GM23338 (cell line): Measurements from ENCODE around the gene KLC4. TPM values are rescaled to one million over a fixed set of nuclear protein-coding genes. Genes with fewer than 3 reads are reported as not detected.

Source experiments
- ATAC-seq: fragments of 200-7000 bp; cut with Tn5 transposase; 3 replicates; pipeline ENCODE4 v1.9.1; 2020
- DNase-seq: peaks from one replicate; pipeline ENCODE4 v3.0.0-alpha.2; 2015; ENCODE audit warnings: low spot score
- H2AFZ ChIP-seq: fragments of 200-600 bp; sonication (generic); 2 replicates; pipeline ENCODE4 v1.8.0; 2016; ENCODE audit warnings: antibody characterized with exemption, mild to moderate bottlenecking, moderate library complexity
- H3F3A ChIP-seq: fragments of 200-600 bp; sonication (generic); replicated peaks from 2 replicates; pipeline ENCODE4 v1.8.0; 2017; ENCODE audit warnings: antibody characterized with exemption, mixed run types, low read depth
- H3K27ac ChIP-seq: fragments of 200-600 bp; sonication (generic); 2 replicates; pipeline ENCODE4 v1.6.1; 2016; ENCODE audit warnings: low read depth
- H3K27me3 ChIP-seq: fragments of 200-600 bp; sonication (generic); 2 replicates; pipeline ENCODE4 v1.8.0; 2016; ENCODE audit warnings: mild to moderate bottlenecking, mixed run types, moderate library complexity; ENCODE audit not compliant: insufficient read depth
- H3K36me3 ChIP-seq: fragments of 200-600 bp; sonication (generic); 2 replicates; pipeline ENCODE4 v1.8.0; 2016; ENCODE audit warnings: mild to moderate bottlenecking; ENCODE audit not compliant: insufficient read depth
- H3K4me1 ChIP-seq: fragments of 200-600 bp; sonication (generic); 2 replicates; pipeline ENCODE4 v1.8.0; 2016; ENCODE audit warnings: mild to moderate bottlenecking, moderate library complexity; ENCODE audit not compliant: insufficient read depth
- H3K4me2 ChIP-seq: fragments of 200-600 bp; sonication (generic); 2 replicates; pipeline ENCODE4 v1.7.1; 2017; ENCODE audit warnings: mixed run types
- H3K4me3 ChIP-seq: fragments of 200-600 bp; sonication (generic); 2 replicates; pipeline ENCODE4 v1.6.1; 2016; ENCODE audit warnings: mixed run types
- H3K79me2 ChIP-seq: fragments of 200-600 bp; sonication (generic); replicated peaks from 2 replicates; pipeline ENCODE4 v1.8.0; 2017; ENCODE audit warnings: mild to moderate bottlenecking; ENCODE audit not compliant: insufficient read depth
- H3K9me2 ChIP-seq: fragments of 200-600 bp; sonication (generic); 2 replicates; pipeline ENCODE4 v1.8.0; 2017; ENCODE audit not compliant: insufficient read depth
- H4K20me1 ChIP-seq: fragments of 200-600 bp; sonication (generic); replicated peaks from 2 replicates; pipeline ENCODE4 v1.8.0; 2017; ENCODE audit warnings: mild to moderate bottlenecking; ENCODE audit not compliant: insufficient read depth
- H3K27ac Mint-ChIP-seq: 2 replicates; pipeline ENCODE4 v1.8.0; 2020; ENCODE audit warnings: inconsistent platforms, mild to moderate bottlenecking, moderate library complexity, mixed read lengths
- H3K27me3 Mint-ChIP-seq: 3 replicates; pipeline ENCODE4 v1.8.0; 2022; ENCODE audit warnings: low read depth, mild to moderate bottlenecking, moderate library complexity, mixed read lengths, inconsistent platforms; ENCODE audit not compliant: insufficient read depth, poor library complexity
- H3K36me3 Mint-ChIP-seq: 3 replicates; pipeline ENCODE4 v1.8.0; 2021; ENCODE audit warnings: low read depth, mild to moderate bottlenecking, inconsistent platforms, moderate library complexity, mixed read lengths
- H3K4me1 Mint-ChIP-seq: 3 replicates; pipeline ENCODE4 v1.8.0; 2020; ENCODE audit warnings: mild to moderate bottlenecking, inconsistent platforms, mixed read lengths
- H3K4me3 Mint-ChIP-seq: 3 replicates; pipeline ENCODE4 v1.8.0; 2021; ENCODE audit warnings: moderate library complexity, mild to moderate bottlenecking, inconsistent platforms, mixed read lengths
- H3K9me3 Mint-ChIP-seq: 3 replicates; pipeline ENCODE4 v1.8.0; 2020; ENCODE audit warnings: moderate library complexity, mild to moderate bottlenecking, inconsistent platforms, mixed read lengths
- CREB1 ChIP-seq: fragments of 250-450 bp; sonication (Bioruptor Pico); IDR thresholded peaks from 2 replicates; pipeline ENCODE4 v1.5.0; 2020; ENCODE audit warnings: low read depth, mild to moderate bottlenecking, moderate library complexity
- CTCF ChIP-seq, 2 experiments: fragments of 200-600 bp in 1 of 2; sonication (generic) in 1 of 2; conservative IDR thresholded peaks; 2 replicates each; pipeline versions ENCODE4 v1.5.1 to v1.6.1; 2016 to 2017; ENCODE audit warnings: antibody characterized with exemption in 2 of 2, low read depth in 2 of 2, mild to moderate bottlenecking in 2 of 2, moderate library complexity in 1 of 2
- ETS1 ChIP-seq: IDR thresholded peaks from 2 replicates; pipeline ENCODE4 v1.6.1; 2016; ENCODE audit warnings: antibody characterized with exemption
- EZH2 ChIP-seq: fragments of 200-600 bp; sonication (generic); IDR thresholded peaks from one replicate; pipeline ENCODE4 v1.8.0; 2017; ENCODE audit warnings: antibody characterized with exemption, mild to moderate bottlenecking, low read depth; ENCODE audit not compliant: unreplicated experiment
- JUNB ChIP-seq: IDR thresholded peaks from one replicate; pipeline ENCODE4 v1.6.1; 2016; ENCODE audit warnings: antibody characterized with exemption; ENCODE audit not compliant: unreplicated experiment
- NANOG ChIP-seq: IDR thresholded peaks from 2 replicates; pipeline ENCODE4 v1.6.1; 2016; ENCODE audit warnings: antibody characterized with exemption, borderline replicate concordance
- POLR2AphosphoS5 ChIP-seq: IDR thresholded peaks from 2 replicates; pipeline ENCODE4 v1.6.1; 2016; ENCODE audit warnings: antibody characterized with exemption, low read depth
- REST ChIP-seq: IDR thresholded peaks from one replicate; pipeline ENCODE4 v1.6.1; 2018; ENCODE audit warnings: antibody characterized with exemption; ENCODE audit not compliant: unreplicated experiment
- STAT1 ChIP-seq: IDR thresholded peaks from one replicate; pipeline ENCODE4 v1.6.1; 2016; ENCODE audit warnings: antibody characterized with exemption; ENCODE audit not compliant: unreplicated experiment
- ZNF114 ChIP-seq: fragments of 250-450 bp; sonication (Bioruptor Pico); IDR thresholded peaks from 2 replicates; pipeline ENCODE4 v1.5.0; 2020; ENCODE audit warnings: mild to moderate bottlenecking, moderate library complexity
- ZNF462 ChIP-seq: fragments of 250-450 bp; sonication (Bioruptor Pico); IDR thresholded peaks from 2 replicates; pipeline ENCODE4 v1.5.0; 2020; ENCODE audit warnings: mild to moderate bottlenecking, moderate library complexity
- polyA plus RNA-seq: library from polyadenylated mRNA; unstranded; fragments of >200 nt; fragmentation: Nextera tagmentation; extraction: Ambion mirVana; gene quantifications from 2 replicates; pipeline ENCODE4 v1.2.1, GENCODE V29; 2016
- total RNA-seq: library from RNA; depleted of rRNA; stranded (reverse); fragments of >200 nt; shearing (Covaris generic); gene quantifications from 2 replicates; pipeline ENCODE4 v1.2.3, GENCODE V29; 2014

The KLC4 gene
- total and polyA plus RNA-seq, 2 experiments from 2014 or later, result 14.9 to 17.4 TPM

- Histone ChIP-seq H3F3A (0 out of 2 replicates have a peak, but pooled peaks cover 22% of the 10 kb centered on the region), H3K79me2 (peaks cover 45% of the 10 kb centered on the region), H4K20me1 (peaks cover 15% of the 10 kb centered on the region), H3K9me2 (no peaks in the 10 kb centered on the region), H3K4me1 (peaks cover 16% of the 10 kb centered on the region), H3K4me3 (peak overlapping the region; percentile 94), H3K36me3 (peaks cover 13% of the 10 kb centered on the region; the same call in 1 of the 2 replicates), H3K4me2 (peak overlapping the region; percentile 89), H2AFZ (no peak overlapping the region), H3K27ac (peak overlapping the region; percentile 57), H3K27me3 (no peaks in the 10 kb centered on the region)
- TF ChIP-seq ETS1 (no peak), CTCF (conservative IDR thresholded peaks at IDR 0.05; ENCODE audit: low read depth in 2 of 2) (no peak), JUNB (no peak), NANOG (no peak), EZH2 (no peak), CREB1 (CRISPR knock-in tag) (no peak), REST (no peak), ZNF462 (CRISPR knock-in tag) (no peak), POLR2AphosphoS5 (no peak; the same call in 1 of the 2 replicates), ZNF114 (CRISPR knock-in tag) (no peak), STAT1 (no peak)
- ATAC-seq (no peak), DNase-seq (no peak)
- Mint-ChIP-seq H3K4me1 (peaks cover 30% of the 10 kb centered on the region), H3K27ac (peak overlapping the region; percentile 93), H3K36me3 (peaks cover 67% of the 10 kb centered on the region), H3K27me3 (peaks cover 23% of the 10 kb centered on the region), H3K9me3 (no peaks in the 10 kb centered on the region), H3K4me3 (peak overlapping the region; percentile 92)
Observed at GRCh38 chr6:43014434-43014909, 45.0 kb upstream of the KLC4 start.
